HG03565 (cell line): ENCODE measurements around the gene MAGOHB.
"Not testable (repeated sequence)": the region's sequence is repeated elsewhere in the genome, so short reads cannot be mapped to it uniquely, and the experiment has no call there.

ENCODE experiments used
- ATAC-seq: cut with Tn5 transposase; IDR thresholded peaks from one replicate; pipeline ENCODE4 v1.9.1; 2021; ENCODE audit warnings: mild to moderate bottlenecking, moderate library complexity; ENCODE audit not compliant: unreplicated experiment

MAGOHB gene

GRCh38 chr12:10613349-10614055, at the start of gene MAGOHB:
MAGOHB (minus strand) TSS chr12:10613609; CDS start chr12:10613532, 77 bp downstream.
- peak; percentile 87 for ATAC-seq

- no peak for ATAC-seq
Observed at GRCh38 chr12:10661338-10661737, 47.9 kb upstream of the MAGOHB start.

DNA sequence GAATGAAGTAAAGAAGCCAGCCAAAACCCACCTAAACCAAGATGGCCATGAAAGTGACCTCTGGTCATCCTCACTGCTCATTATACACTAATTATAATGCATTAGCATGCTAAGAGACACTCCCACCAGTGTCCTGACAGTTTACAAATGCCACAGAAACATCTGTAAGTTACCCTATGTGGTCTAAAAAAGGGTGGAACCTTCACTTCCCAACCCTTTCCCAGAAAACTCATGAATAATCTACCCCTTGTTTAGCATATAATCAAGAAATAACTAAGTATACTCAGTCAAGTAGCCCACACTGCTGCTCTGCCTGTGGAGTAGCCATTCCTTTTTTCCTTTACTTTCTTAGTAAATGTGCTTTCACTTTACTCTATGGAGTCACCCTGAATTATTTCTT, 40.6 kb upstream of the MAGOHB start:
- ATAC-seq, result no peak

GRCh38 chr12:10652192-10652591, 38.8 kb upstream of the MAGOHB start:
- ATAC-seq, result no peak

- not testable (repeated sequence) for ATAC-seq
Observed at GRCh38 chr12:10646576-10646975, 33.2 kb upstream of the MAGOHB start.

DNA sequence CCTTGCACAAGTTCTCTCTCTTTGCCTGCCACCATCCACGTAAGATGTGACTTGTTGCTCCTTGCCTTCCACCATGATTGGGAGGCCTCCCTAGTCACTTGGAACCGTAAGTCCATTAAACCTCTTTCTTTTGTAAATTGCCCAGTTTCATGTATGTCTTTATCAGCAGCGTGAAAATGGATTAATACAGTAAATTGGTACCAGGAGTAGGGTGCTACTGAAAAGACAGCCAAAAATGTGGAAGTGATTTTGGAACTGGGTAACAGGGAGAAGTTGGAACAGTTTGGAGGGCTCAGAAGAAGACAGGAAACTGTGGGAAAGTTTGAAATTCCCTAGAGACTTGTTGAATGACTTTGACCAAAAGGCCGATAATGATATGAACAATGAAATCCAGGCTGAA, 32.5 kb upstream of the MAGOHB start:
- no peak for ATAC-seq

GRCh38 chr12:10641735-10642500, 28.5 kb upstream of the MAGOHB start:
- ATAC-seq, result no peak

GRCh38 chr12:10638728-10639127, 25.3 kb upstream of the MAGOHB start:
- no peak for ATAC-seq

GRCh38 chr12:10636611-10637010, 23.2 kb upstream of the MAGOHB start:
- ATAC-seq, result no peak

DNA sequence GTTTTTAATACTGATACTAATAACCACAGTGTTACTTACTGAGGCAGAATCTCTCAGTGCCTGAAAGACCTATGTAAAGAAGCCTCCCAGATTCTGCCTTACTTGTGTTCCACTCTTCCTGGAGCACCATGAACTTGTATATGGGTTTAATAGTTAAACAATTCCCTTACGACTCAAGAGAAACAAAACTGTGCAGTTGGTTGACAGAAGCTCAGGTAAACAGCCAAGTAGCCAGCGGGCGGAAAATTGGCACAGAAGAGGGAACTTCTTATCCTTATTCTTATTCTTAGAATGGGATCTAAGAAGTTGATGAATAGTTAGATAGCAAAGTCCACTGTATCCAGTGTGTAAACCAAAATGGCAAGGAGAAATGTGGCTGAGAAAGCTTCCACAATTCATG, 22.7 kb upstream of the MAGOHB start:
- no peak for ATAC-seq

- ATAC-seq, result no peak
Observed at GRCh38 chr12:10635306-10635705, 21.9 kb upstream of the MAGOHB start.

GRCh38 chr12:10634427-10634826, 21.0 kb upstream of the MAGOHB start:
- no peak for ATAC-seq

GRCh38 chr12:10633541-10633940, 20.1 kb upstream of the MAGOHB start:
- ATAC-seq, result no peak

DNA sequence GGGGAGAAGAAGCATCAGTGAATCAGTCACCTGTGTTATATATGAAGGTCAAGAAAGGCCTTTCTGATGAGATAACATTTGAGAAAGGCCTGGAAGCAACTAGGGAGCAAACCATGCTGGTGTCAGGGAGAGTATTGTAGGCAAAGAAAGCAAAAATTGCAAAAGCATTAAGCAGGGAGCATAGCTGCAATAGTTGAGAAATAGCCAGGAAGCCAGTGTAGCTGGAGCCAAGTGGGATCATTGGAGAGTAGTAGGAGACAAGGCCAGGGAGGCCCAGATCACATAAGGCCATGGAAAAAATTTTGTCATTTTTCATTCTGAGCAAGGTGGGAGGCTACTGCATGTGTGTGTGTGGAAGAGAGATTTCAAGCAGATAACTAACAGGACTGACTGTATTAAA, 18.8 kb upstream of the MAGOHB start:
- no peak for ATAC-seq

DNA sequence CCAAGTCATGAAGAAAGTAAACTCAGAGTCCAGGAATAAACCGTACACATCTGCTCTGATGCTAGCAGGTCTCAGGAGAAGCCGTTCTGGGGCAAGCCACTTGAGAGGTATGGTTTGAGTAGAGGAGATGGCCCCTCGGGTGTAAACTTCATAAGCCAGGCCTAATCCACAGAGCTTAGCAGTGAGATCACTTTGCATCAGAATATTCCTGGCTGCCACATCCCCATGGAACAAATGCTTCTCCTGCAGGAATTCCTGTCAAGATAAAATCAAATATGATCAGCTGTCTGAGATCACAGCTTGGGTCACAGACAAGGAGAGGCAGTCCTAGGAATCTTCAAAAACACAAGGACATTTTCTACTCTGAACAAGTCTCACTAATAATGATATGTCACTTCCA, 11.2 kb upstream of the MAGOHB start:
- ATAC-seq, result no peak

- ATAC-seq, result no peak
Observed at GRCh38 chr12:10623131-10623530, 9.7 kb upstream of the MAGOHB start.

DNA sequence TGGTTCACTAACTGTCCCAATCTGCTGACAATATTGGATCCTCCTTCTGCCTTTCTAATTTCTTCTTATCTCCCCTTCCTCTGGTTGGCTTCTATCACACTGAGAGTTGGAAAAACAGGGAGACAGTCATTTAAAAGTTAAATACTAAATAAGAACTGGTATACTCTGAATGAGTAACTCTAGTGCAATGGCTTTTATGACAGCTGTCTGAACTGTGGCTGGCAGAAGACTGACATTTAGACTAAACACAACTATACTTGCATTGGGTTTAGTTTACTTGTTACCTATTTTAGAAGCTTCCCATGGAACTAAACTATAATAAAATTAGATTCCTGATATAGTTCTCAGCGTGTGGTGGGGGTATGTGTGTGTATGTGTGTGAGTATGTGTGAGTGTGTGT, 7.9 kb upstream of the MAGOHB start:
- ATAC-seq, result no peak

GRCh38 chr12:10620078-10620779, 6.8 kb upstream of the MAGOHB start:
- no peak for ATAC-seq

DNA sequence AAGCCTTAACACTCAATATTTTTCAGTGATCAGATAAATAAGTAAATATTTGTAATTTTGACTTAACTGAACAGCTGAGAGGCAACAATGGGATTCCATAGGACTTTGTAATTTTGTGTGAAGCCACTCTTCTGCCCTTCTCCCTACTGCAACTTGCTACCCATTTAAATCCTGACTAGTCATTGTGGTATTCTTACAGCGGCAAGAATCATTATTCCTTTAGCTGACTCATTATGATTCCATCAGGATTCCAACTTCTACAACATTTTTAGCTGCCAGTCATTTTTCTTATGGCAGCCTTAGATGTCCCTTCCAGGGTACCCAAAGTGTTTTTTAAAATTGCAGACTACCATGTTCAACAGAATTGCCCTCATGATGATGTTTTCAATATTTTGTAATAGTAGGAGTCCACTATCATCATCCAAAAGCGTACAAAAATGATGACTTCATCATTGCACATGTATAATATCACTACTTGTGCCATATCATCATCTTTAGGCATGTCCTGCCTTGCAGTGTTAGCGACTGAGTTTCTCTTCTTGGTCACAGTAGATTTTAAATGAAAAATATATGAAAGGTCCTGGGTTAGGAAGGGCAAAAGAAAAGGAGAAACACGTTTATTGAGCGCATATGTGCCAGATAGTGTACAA, 5.1 kb upstream of the MAGOHB start:
- ATAC-seq, result no peak

- ATAC-seq, result no peak
Observed at GRCh38 chr12:10617863-10618262, 4.5 kb upstream of the MAGOHB start.

DNA sequence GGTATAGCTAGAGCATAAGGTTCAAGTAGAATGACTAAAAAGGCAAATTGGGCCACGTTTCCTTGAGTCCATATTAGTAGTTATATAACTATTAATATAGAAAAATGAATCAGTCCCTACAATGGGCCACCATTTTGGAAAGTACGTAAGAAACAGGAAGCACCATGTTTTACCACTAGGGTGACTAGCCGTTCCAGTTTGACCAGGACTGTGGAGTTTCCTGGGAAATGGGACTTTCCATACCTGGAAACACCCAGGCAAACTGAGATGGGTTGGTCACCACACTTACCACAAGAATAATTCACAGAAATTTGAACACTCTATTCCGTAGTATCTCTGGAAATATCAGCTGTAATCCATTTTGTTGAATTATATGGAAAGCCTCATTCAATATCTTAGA, 2.1 kb upstream of the MAGOHB start:
- no peak for ATAC-seq

DNA sequence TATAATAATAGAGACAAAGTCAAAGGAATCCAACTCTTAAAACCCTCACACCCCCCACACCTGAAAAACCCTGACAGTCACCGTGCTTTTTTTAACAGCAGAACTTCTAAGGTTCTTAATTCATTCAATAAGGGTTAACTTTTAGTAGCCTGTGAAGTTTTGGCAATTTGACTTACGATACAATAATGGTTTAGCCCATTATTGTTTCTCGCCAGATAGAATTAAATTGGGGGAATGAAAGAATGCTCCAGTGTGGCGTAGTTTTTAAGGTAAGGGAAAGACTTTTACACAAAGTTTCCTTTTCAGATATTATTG, 604 bp upstream of the MAGOHB start:
- no peak for ATAC-seq
